ENCODE data around the gene ARFGEF2. TPM values are rescaled to one million over a fixed set of nuclear protein-coding genes. Genes with fewer than 3 reads are reported as not detected.
A peak's percentile ranks its signal among the peaks of the same experiment; 100 is the strongest.

ARFGEF2 gene
- total and polyA plus RNA-seq, 10 of the 15 experiments (the other 5 are each of a cell fraction or from before 2014, with no cell fraction given), result 5.2 to 24.1 (median 17.7) TPM

DNA sequence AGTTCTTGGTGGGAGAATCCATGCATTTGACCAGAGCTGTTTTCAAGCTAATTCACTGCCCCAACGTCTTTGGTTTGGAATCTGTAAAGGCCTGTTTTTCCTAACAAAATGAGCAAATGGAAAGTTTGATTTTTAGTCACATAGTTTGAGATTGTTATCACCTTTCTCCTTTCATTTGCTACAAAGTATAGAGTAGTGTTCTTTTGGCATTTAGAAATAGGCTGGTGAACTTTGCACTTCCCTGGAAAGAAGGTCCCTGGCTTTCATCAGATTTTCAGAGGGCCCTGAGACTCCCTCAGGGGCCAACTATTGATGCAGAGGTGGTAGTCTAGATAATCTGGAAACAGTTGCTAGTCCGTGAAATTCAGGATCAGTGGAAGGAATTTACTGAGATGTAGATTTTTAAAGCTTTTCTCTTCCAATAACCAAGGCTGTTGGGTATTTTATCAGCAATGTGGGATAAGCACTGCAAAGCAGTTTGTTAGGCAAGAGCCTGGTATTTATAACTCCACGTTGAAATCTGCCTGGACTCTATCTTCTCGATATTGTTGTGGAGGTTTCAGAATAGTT is 1.7 kb downstream of the ARFGEF2 start (continued):
- TF ChIP-seq, protein P1, sequence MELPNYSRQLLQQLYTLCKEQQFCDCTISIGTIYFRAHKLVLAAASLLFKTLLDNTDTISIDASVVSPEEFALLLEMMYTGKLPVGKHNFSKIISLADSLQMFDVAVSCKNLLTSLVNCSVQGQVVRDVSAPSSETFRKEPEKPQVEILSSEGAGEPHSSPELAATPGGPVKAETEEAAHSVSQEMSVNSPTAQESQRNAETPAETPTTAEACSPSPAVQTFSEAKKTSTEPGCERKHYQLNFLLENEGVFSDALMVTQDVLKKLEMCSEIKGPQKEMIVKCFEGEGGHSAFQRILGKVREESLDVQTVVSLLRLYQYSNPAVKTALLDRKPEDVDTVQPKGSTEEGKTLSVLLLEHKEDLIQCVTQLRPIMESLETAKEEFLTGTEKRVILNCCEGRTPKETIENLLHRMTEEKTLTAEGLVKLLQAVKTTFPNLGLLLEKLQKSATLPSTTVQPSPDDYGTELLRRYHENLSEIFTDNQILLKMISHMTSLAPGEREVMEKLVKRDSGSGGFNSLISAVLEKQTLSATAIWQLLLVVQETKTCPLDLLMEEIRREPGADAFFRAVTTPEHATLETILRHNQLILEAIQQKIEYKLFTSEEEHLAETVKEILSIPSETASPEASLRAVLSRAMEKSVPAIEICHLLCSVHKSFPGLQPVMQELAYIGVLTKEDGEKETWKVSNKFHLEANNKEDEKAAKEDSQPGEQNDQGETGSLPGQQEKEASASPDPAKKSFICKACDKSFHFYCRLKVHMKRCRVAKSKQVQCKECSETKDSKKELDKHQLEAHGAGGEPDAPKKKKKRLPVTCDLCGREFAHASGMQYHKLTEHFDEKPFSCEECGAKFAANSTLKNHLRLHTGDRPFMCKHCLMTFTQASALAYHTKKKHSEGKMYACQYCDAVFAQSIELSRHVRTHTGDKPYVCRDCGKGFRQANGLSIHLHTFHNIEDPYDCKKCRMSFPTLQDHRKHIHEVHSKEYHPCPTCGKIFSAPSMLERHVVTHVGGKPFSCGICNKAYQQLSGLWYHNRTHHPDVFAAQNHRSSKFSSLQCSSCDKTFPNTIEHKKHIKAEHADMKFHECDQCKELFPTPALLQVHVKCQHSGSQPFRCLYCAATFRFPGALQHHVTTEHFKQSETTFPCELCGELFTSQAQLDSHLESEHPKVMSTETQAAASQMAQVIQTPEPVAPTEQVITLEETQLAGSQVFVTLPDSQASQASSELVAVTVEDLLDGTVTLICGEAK (IDR thresholded peaks at IDR 0.05; ENCODE audit: borderline replicate concordance), result no peak
- TF ChIP-seq MXI1 (IDR thresholded peaks at IDR 0.05; ENCODE audit: low read depth, low read length), result no peak

DNA sequence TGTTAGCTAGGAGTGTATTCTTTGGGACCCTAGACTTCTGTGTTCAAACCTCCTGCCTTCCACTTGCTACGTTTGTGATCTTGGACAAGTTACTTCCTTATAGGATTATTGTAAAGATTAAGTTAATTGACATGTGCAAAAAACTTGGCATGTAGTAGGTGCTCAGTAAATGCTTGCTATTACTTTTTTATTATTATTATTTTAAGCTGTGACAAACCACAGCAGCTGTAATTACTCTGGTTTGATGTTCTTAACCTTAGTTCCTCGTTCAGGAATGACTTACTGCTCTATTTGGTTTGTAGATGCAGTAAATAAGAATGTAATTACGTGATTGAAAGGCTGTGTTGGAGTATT is 3.2 kb downstream of the ARFGEF2 start:
- DNase-seq (ENCODE audit: low read depth, low spot score), result no peak
- Histone ChIP-seq H3K4me2 (ENCODE audit: control insufficient read depth, insufficient read depth) (peak overlapping the region; percentile 91), H2AFZ (ENCODE audit: control insufficient read depth, low read depth, low read length) (no peak overlapping the region), H3K9ac (ENCODE audit: control insufficient read depth, insufficient read depth, low read length) (0 out of 2 replicates have a peak overlapping the region, but pooled peaks have one; percentile 0), H3K4me1 (ENCODE audit: control insufficient read depth, insufficient read depth, low read length) (peaks cover 24% of the 10 kb centered on the region), H3K27ac (ENCODE audit: control insufficient read depth, insufficient read depth) (peak overlapping the region; percentile 91), H4K20me1 (ENCODE audit: control insufficient read depth, insufficient read depth) (no peaks in the 10 kb centered on the region), H3K79me2 (ENCODE audit: control insufficient read depth, insufficient read depth, low read length) (peaks cover 70% of the 10 kb centered on the region), H3K36me3 (ENCODE audit: control insufficient read depth in 2 of 2, insufficient read depth in 2 of 2, low read length in 1 of 2) (no peaks in the 10 kb centered on the region), H3K4me3 (peak overlapping the region; percentile 87), H3K27me3 (replicated peaks in 1 of 2; ENCODE audit: control insufficient read depth in 2 of 2, insufficient read depth in 2 of 2, low read length in 1 of 2) (no peaks in the 10 kb centered on the region), H3K9me3 (replicated peaks; ENCODE audit: control insufficient read depth, insufficient read depth, low read length) (no peaks in the 10 kb centered on the region)
- no TSS peak for BruUV-seq (replicated peaks)
- intact Hi-C loops (cut with micrococcal nuclease; ENCODE audit: unreplicated experiment) (loop anchor here (5.0 kb wide), 1 partner anchor 77 kb away; no protein-coding TSS in a partner anchor), in situ Hi-C loops (cut with MboI) (no loop called here)
- 15% methylated on average over 3 of the region's 3 CpGs for WGBS (ENCODE audit: insufficient coverage, insufficient replicate concordance, low lambda C conversion rate, missing lambda C conversion rate)
- no peak for ATAC-seq
- FAIRE-seq, result peak; percentile 56
- ChIA-PET SMC1A (ENCODE audit: uncharacterized antibody, unreplicated experiment) (interaction anchor here (1.0 kb wide), 1 partner anchor 20 kb away, joined by 6 read pairs; no protein-coding TSS in a partner anchor), RAD21 (ENCODE audit: unreplicated experiment) (interaction anchor here (0.6 kb wide), 1 partner anchor 101 kb away, joined by 3 read pairs; no protein-coding TSS in a partner anchor), CTCF (interaction anchor here (0.9 to 1.6 kb wide), 3 partner anchors 20 to 267 kb away, joined by 3 to 6 read pairs (median 3); no protein-coding TSS in a partner anchor), POLR2A (interaction anchor here (0.5 to 0.7 kb wide), 3 partner anchors 14 to 265 kb away, joined by 3 to 8 read pairs (median 6); no protein-coding TSS in a partner anchor)
- TF ChIP-seq ZNF274 (IDR thresholded peaks at IDR 0.05; ENCODE audit: insufficient read depth, insufficient read length) (no peak), BRCA1 (IDR thresholded peaks at IDR 0.05; ENCODE audit: low read depth, low read length) (no peak), CHD2 (IDR thresholded peaks at IDR 0.05; ENCODE audit: borderline replicate concordance, low read depth, low read length) (no peak), HDAC6 (IDR thresholded peaks at IDR 0.05; ENCODE audit: unreplicated experiment) (no peak)
- TF ChIP-seq, protein P2, sequence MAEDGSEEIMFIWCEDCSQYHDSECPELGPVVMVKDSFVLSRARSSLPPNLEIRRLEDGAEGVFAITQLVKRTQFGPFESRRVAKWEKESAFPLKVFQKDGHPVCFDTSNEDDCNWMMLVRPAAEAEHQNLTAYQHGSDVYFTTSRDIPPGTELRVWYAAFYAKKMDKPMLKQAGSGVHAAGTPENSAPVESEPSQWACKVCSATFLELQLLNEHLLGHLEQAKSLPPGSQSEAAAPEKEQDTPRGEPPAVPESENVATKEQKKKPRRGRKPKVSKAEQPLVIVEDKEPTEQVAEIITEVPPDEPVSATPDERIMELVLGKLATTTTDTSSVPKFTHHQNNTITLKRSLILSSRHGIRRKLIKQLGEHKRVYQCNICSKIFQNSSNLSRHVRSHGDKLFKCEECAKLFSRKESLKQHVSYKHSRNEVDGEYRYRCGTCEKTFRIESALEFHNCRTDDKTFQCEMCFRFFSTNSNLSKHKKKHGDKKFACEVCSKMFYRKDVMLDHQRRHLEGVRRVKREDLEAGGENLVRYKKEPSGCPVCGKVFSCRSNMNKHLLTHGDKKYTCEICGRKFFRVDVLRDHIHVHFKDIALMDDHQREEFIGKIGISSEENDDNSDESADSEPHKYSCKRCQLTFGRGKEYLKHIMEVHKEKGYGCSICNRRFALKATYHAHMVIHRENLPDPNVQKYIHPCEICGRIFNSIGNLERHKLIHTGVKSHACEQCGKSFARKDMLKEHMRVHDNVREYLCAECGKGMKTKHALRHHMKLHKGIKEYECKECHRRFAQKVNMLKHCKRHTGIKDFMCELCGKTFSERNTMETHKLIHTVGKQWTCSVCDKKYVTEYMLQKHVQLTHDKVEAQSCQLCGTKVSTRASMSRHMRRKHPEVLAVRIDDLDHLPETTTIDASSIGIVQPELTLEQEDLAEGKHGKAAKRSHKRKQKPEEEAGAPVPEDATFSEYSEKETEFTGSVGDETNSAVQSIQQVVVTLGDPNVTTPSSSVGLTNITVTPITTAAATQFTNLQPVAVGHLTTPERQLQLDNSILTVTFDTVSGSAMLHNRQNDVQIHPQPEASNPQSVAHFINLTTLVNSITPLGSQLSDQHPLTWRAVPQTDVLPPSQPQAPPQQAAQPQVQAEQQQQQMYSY (CRISPR knock-in tag; IDR thresholded peaks at IDR 0.05), result no peak
- TF ChIP-seq, protein P3, sequence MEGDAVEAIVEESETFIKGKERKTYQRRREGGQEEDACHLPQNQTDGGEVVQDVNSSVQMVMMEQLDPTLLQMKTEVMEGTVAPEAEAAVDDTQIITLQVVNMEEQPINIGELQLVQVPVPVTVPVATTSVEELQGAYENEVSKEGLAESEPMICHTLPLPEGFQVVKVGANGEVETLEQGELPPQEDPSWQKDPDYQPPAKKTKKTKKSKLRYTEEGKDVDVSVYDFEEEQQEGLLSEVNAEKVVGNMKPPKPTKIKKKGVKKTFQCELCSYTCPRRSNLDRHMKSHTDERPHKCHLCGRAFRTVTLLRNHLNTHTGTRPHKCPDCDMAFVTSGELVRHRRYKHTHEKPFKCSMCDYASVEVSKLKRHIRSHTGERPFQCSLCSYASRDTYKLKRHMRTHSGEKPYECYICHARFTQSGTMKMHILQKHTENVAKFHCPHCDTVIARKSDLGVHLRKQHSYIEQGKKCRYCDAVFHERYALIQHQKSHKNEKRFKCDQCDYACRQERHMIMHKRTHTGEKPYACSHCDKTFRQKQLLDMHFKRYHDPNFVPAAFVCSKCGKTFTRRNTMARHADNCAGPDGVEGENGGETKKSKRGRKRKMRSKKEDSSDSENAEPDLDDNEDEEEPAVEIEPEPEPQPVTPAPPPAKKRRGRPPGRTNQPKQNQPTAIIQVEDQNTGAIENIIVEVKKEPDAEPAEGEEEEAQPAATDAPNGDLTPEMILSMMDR (IDR thresholded peaks at IDR 0.05 in 2 of 3, conservative IDR thresholded peaks at IDR 0.05 in 1 of 3; ENCODE audit: control insufficient read depth in 2 of 3, extremely low read depth in 1 of 3, insufficient read depth in 1 of 3, low read depth in 3 of 3, low read length in 3 of 3), result no peak
- TF ChIP-seq, protein P4, sequence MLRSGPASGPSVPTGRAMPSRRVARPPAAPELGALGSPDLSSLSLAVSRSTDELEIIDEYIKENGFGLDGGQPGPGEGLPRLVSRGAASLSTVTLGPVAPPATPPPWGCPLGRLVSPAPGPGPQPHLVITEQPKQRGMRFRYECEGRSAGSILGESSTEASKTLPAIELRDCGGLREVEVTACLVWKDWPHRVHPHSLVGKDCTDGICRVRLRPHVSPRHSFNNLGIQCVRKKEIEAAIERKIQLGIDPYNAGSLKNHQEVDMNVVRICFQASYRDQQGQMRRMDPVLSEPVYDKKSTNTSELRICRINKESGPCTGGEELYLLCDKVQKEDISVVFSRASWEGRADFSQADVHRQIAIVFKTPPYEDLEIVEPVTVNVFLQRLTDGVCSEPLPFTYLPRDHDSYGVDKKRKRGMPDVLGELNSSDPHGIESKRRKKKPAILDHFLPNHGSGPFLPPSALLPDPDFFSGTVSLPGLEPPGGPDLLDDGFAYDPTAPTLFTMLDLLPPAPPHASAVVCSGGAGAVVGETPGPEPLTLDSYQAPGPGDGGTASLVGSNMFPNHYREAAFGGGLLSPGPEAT (IDR thresholded peaks at IDR 0.05; ENCODE audit: low read depth), result no peak
